Stomach (tissue), 9 donors: ENCODE measurements around the gene SERTAD2. TPM values are rescaled to one million over a fixed set of nuclear protein-coding genes. Genes with fewer than 3 reads are reported as not detected.

Experiments
- DNase-seq, 2 donors: peaks; one replicate each; pipeline versions ENCODE4 v3.0.0 to v3.0.0-alpha.2; 2013 to 2019
- H3K27ac ChIP-seq, 5 donors: fragments of 200-600 bp in 4 of 5; sonication (generic) in 4 of 5; one replicate each; pipeline ENCODE4 v1.5.1; 2013 to 2019; ENCODE audit warnings: mild to moderate bottlenecking in 1 of 5, moderate library complexity in 1 of 5
- H3K27me3 ChIP-seq, 3 donors: fragments of 200-600 bp; sonication (generic); one replicate each; pipeline ENCODE4 v1.5.1; 2017 to 2019; ENCODE audit warnings: mixed run types in 1 of 3
- H3K36me3 ChIP-seq, 4 donors: fragments of 200-600 bp; sonication (generic); 1 replicate in 3 of 4; 2 replicates in 1 of 4; pipeline ENCODE4 v1.5.1; 2016 to 2019
- H3K4me1 ChIP-seq, 4 donors: fragments of 200-600 bp; sonication (generic); one replicate each; pipeline ENCODE4 v1.5.1; 2016 to 2019
- H3K4me3 ChIP-seq, 4 donors: fragments of 200-600 bp; sonication (generic) in 3 of 4; one replicate each; pipeline ENCODE4 v1.5.1; 2016 to 2019; ENCODE audit warnings: mild to moderate bottlenecking in 1 of 4
- H3K9me3 ChIP-seq, 4 donors: fragments of 200-600 bp; sonication (generic); one replicate each; pipeline ENCODE4 v1.5.1; 2016 to 2019
- EP300 ChIP-seq: sonication (generic); formaldehyde crosslinking; IDR thresholded peaks from one replicate; pipeline ENCODE4 v1.6.1; 2017; ENCODE audit warnings: antibody characterized with exemption
- POLR2A ChIP-seq, 4 donors: fragments of 450-650 bp; IDR thresholded peaks; one replicate each; pipeline ENCODE4 v1.6.1; 2016; ENCODE audit warnings: antibody characterized with exemption in 4 of 4, control low read depth in 2 of 4, mild to moderate bottlenecking in 1 of 4, moderate library complexity in 1 of 4
- POLR2AphosphoS5 ChIP-seq, 3 donors: sonication (generic); formaldehyde crosslinking; IDR thresholded peaks; one replicate each; pipeline ENCODE4 v1.6.1; 2016; ENCODE audit warnings: antibody characterized with exemption in 3 of 3
- WGBS, 5 donors: extraction: QIAGEN DNeasy Blood & Tissue Kit in 3 of 5; methylation state at CpG; one replicate each; pipeline versions ENCODE4 v1.1.5 to v1.1.7; 2013 to 2018; 5-methylcytosine and 5-hydroxymethylcytosine counted together
- intact Hi-C: fragments of 100-400 bp; cut with DNase I; formaldehyde crosslinking; loops from one replicate; pipeline ENCODE4 v1.15.1; 2023; ENCODE audit warnings: low total_unique reads
- polyA plus RNA-seq, 3 donors: library from polyadenylated mRNA; stranded (reverse); fragments of 200-250 nt; gene quantifications; one replicate each; pipeline ENCODE4 v1.2.3, GENCODE V29; 2013
- total RNA-seq, 5 donors: library from RNA; depleted of rRNA; stranded (reverse); fragments of >200 nt; gene quantifications; one replicate each; pipeline versions ENCODE4 v1.1.0 to v1.2.3, GENCODE V29; 2014 to 2016
- TF ChIP-seq, protein P1 (sequence below), 7 experiments: fragments of 450-650 bp in 4 of 7; fragments of 200-600 bp in 3 of 7; sonication (generic) in 3 of 7; IDR thresholded peaks; one replicate each; pipeline ENCODE4 v1.5.1; 2016 to 2019; ENCODE audit warnings: antibody characterized with exemption in 7 of 7, control low read depth in 2 of 7, mild to moderate bottlenecking in 1 of 7
- donor health status: healthy with polysubstance abuse.
- donor health status: Bipolar disorder and iron deficiency.
- donor health status: healthy.

The SERTAD2 gene
- total and polyA plus RNA-seq, 8 donors: 2.0 to 11.9 (median 6.4) TPM

- Histone ChIP-seq H3K36me3 (peaks cover 7 to 38% (median 33%) of the 10 kb centered on the region in 4 donors), H3K27me3 (no peaks in the 10 kb centered on the region), H3K27ac (no peak overlapping the region), H3K4me1 (peaks cover 0 to 56% (median 27%) of the 10 kb centered on the region in 4 donors), H3K9me3 (no peaks in the 10 kb centered on the region), H3K4me3 (no peak overlapping the region)
- 92 to 97% (median 94%) methylated on average over 10 of the region's 10 CpGs for WGBS, 5 donors
- DNase-seq: peak in 1 of 2 donors; percentile 13
- TF ChIP-seq EP300 (no peak), POLR2AphosphoS5 (IDR thresholded peaks at IDR 0.05) (no peak), POLR2A (IDR thresholded peaks at IDR 0.05) (no peak)
- TF ChIP-seq, protein P1, sequence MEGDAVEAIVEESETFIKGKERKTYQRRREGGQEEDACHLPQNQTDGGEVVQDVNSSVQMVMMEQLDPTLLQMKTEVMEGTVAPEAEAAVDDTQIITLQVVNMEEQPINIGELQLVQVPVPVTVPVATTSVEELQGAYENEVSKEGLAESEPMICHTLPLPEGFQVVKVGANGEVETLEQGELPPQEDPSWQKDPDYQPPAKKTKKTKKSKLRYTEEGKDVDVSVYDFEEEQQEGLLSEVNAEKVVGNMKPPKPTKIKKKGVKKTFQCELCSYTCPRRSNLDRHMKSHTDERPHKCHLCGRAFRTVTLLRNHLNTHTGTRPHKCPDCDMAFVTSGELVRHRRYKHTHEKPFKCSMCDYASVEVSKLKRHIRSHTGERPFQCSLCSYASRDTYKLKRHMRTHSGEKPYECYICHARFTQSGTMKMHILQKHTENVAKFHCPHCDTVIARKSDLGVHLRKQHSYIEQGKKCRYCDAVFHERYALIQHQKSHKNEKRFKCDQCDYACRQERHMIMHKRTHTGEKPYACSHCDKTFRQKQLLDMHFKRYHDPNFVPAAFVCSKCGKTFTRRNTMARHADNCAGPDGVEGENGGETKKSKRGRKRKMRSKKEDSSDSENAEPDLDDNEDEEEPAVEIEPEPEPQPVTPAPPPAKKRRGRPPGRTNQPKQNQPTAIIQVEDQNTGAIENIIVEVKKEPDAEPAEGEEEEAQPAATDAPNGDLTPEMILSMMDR (IDR thresholded peaks at IDR 0.05): no peak
- intact Hi-C loops: no loop called here
Measured at GRCh38 chr2:64630752-64631151, 23.0 kb downstream of the SERTAD2 start.

GRCh38 chr2:64629875-64630274 is 23.8 kb downstream of the SERTAD2 start:
- Histone ChIP-seq H3K9me3 (no peaks in the 10 kb centered on the region), H3K27ac (peak overlapping the region in 1 of 5 donors; percentile 37), H3K4me1 (peaks cover 0 to 50% (median 23%) of the 10 kb centered on the region in 4 donors), H3K4me3 (no peak overlapping the region), H3K36me3 (peaks cover 4 to 29% (median 25%) of the 10 kb centered on the region in 4 donors), H3K27me3 (no peaks in the 10 kb centered on the region)
- DNase-seq: no peak
- intact Hi-C loops: no loop called here
- TF ChIP-seq POLR2AphosphoS5 (IDR thresholded peaks at IDR 0.05): no peak
- 89 to 94% (median 92%) methylated on average over 7 of the region's 7 CpGs for WGBS, 5 donors

DNA sequence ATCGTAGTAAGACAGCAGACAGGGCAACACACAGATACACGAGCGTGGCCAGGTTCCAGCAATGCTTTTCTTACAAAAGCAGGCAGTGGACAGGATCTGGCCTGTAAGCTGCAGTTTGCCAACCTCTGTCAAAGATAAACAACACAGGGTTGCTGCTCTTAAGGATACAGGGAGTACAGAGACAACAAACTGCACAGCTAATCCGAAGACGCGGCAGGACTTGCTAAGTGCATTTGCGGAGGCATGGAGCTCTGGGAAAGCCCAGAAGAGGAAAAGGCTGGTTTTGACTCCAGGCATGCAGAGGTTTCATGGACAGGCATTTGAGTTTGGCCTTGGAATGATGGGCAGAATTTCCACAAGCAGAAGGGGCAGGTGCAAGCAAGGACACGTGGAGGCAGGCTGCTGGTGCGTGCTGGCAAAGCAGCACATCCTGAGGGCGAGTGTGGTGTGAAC is 24.4 kb downstream of the SERTAD2 start:
- H3K9me3 ChIP-seq: no peaks in the 10 kb centered on the region
- peak overlapping the region in 1 of 5 donors; percentile 37 for H3K27ac ChIP-seq
- H3K36me3 ChIP-seq: peaks cover 0 to 24% (median 20%) of the 10 kb centered on the region in 4 donors
- H3K4me3 ChIP-seq: no peak overlapping the region
- peaks cover 0 to 45% (median 20%) of the 10 kb centered on the region in 4 donors for H3K4me1 ChIP-seq
- peak; percentile 26 to 50 for DNase-seq
- 61 to 72% (median 67%) methylated on average over 10 of the region's 10 CpGs for WGBS, 5 donors
- intact Hi-C loops: no loop called here
- peak in 1 of 3 donors; percentile 2 for TF ChIP-seq POLR2AphosphoS5 (IDR thresholded peaks at IDR 0.05)
- no peak for TF ChIP-seq POLR2A (IDR thresholded peaks at IDR 0.05)
- no peaks in the 10 kb centered on the region for H3K27me3 ChIP-seq

DNA sequence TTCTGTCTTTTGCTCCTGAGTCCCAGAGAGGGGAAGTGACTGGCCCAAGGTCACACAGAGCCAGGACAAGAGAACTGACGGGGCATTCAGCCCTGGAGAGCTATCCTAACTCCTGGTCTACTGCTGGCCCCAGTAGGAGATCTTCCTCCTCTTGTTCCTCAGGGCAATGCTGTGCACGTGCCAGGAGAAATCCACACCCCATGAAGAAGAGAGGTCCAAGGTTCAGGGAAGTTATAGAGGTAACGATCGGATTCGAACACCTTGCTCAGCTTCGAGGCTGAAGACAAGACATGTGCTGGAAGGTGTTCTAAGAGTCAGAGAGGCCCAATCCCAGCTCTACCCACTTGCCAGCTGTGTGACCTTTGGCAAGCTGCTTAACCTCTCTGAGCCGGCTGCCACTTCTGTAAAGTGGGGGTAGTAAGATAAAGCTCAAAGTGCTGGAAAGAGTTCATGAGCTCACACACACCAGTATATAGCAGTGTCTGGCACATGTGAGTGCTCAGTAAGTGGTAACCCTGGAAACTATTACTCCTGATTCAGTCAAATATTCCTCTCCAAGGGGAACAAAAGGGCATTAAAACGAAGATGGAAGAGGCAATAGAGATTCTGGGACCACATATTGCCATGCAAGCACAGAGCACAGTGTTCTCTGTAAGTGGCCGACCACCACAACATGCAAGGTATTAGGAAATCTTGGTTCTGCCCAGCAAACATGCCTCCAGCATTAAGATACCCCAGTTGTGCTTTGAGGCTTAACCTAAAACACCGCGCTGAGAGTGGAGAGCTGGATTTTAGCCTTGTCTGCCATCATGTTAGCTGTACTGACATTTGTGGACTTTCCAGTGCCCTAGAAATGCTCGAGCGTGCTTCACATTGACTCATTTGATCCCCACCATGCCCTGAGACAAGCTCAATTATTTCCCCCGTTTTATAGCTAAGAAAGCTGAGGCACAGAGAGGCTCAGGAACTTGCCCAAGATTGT is 25.6 kb downstream of the SERTAD2 start:
- H3K27me3 ChIP-seq: no peaks in the 10 kb centered on the region
- no peaks in the 10 kb centered on the region for H3K9me3 ChIP-seq
- 77 to 83% (median 79%) methylated on average over 13 to 14 of the region's 14 CpGs for WGBS, 5 donors
- TF ChIP-seq POLR2A (IDR thresholded peaks at IDR 0.05) (no peak), POLR2AphosphoS5 (IDR thresholded peaks at IDR 0.05) (no peak), EP300 (no peak)
- TF ChIP-seq, protein P1 (IDR thresholded peaks at IDR 0.05): no peak
- H3K4me3 ChIP-seq: no peak overlapping the region
- peaks cover 0 to 16% (median 11%) of the 10 kb centered on the region in 4 donors for H3K36me3 ChIP-seq
- DNase-seq: peak in 1 of 2 donors; percentile 20
- H3K4me1 ChIP-seq: peaks cover 0 to 34% (median 16%) of the 10 kb centered on the region in 4 donors
- intact Hi-C loops: no loop called here
- H3K27ac ChIP-seq: peak overlapping the region in 1 of 5 donors; percentile 60

DNA sequence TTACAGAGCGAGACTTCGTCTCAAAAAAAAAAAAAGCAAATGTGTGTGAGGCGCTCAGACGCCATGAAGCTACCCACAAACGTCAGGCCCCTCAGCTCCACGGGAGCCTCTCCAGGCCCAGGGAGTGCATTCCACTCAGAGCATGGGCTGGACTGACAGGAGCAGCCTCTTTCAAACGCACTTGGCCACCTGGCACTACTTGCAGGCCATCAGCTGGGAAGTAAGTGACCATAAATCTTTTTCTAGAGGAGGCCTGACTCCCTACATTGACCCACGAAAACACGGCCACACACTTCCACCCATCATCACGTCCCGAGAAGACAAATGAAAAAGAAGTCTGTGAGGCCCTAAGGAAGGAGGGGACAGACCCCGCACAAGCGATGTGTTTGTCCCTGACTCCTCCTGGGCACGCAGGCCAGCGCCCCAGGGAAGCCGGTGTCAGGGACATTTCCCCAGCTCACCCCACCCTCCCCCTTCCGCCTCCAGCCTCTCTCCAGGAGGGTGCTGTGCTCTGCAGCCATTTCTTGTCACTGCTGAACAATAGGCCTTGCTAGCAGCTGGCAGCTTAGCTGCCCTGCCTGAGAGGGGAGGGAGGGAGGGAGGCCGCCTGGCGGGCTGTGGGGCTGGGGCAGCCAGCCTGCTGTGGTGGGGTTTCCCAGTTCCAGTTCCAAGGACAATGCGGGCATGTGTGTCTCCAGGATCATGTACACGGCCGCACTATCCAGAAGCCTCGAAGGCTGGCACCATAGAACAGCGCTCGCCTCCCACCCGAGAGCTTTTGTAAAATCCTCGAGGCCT is 26.6 kb downstream of the SERTAD2 start:
- Histone ChIP-seq H3K27ac (peak overlapping the region in 1 of 5 donors; percentile 60), H3K9me3 (no peaks in the 10 kb centered on the region), H3K36me3 (peaks cover 0 to 13% (median 11%) of the 10 kb centered on the region in 4 donors), H3K27me3 (no peaks in the 10 kb centered on the region), H3K4me3 (no peak overlapping the region), H3K4me1 (peaks cover 0 to 34% (median 17%) of the 10 kb centered on the region in 4 donors)
- TF ChIP-seq EP300 (no peak), POLR2AphosphoS5 (IDR thresholded peaks at IDR 0.05) (no peak), POLR2A (IDR thresholded peaks at IDR 0.05) (no peak)
- TF ChIP-seq, protein P1 (IDR thresholded peaks at IDR 0.05): no peak
- 62 to 74% (median 70%) methylated on average over 26 to 27 of the region's 27 CpGs for WGBS, 5 donors
- DNase-seq: peak in 1 of 2 donors; percentile 69
- intact Hi-C loops: no loop called here
